NT2/D1 (cell line): ENCODE measurements around the gene HCRTR1.

Experiments used
- SUZ12 ChIP-seq: IDR thresholded peaks from 2 replicates; pipeline ENCODE4 v1.6.1; 2011; ENCODE audit not compliant: insufficient read length, insufficient read depth; ENCODE audit errors: extremely low read depth
- YY1 ChIP-seq: IDR thresholded peaks from 2 replicates; pipeline ENCODE4 v1.6.1; 2011; ENCODE audit not compliant: insufficient read length, insufficient read depth
- ZNF274 ChIP-seq: IDR thresholded peaks from 2 replicates; pipeline ENCODE4 v1.6.1; 2011; ENCODE audit warnings: mild to moderate bottlenecking, low read depth, low read length

GRCh38 chr1:31645274-31645568 is 27.7 kb downstream of the HCRTR1 start:
- no peak for TF ChIP-seq YY1
- TF ChIP-seq SUZ12: no peak
- TF ChIP-seq ZNF274: no peak
